ENCODE data around the gene ZNF697.

DNA sequence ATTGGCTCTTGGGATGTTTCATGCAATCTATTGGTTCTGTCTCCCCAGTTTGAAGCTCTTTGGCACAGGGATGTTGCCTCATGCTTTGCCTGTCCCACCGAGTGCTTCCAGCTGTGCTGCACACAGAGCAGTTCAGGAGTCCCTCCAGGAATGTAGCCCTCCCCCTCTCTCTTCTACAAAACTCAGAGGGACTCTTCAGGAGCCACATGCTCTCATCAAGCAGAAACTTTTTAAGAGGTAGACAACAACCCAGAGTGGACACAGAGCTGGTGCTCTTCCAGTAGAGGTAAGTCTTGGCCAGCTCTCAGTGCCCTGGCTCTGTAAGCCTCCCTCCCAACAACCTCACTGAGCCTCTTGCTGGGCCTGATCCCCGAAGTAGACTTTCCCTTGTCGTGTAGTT is 11.6 kb upstream of the ZNF697 start:
- TF ChIP-seq, protein P1, sequence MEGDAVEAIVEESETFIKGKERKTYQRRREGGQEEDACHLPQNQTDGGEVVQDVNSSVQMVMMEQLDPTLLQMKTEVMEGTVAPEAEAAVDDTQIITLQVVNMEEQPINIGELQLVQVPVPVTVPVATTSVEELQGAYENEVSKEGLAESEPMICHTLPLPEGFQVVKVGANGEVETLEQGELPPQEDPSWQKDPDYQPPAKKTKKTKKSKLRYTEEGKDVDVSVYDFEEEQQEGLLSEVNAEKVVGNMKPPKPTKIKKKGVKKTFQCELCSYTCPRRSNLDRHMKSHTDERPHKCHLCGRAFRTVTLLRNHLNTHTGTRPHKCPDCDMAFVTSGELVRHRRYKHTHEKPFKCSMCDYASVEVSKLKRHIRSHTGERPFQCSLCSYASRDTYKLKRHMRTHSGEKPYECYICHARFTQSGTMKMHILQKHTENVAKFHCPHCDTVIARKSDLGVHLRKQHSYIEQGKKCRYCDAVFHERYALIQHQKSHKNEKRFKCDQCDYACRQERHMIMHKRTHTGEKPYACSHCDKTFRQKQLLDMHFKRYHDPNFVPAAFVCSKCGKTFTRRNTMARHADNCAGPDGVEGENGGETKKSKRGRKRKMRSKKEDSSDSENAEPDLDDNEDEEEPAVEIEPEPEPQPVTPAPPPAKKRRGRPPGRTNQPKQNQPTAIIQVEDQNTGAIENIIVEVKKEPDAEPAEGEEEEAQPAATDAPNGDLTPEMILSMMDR (IDR thresholded peaks at IDR 0.05), result no peak
- TF ChIP-seq POLR2A (IDR thresholded peaks at IDR 0.05) (no peak), EP300 (IDR thresholded peaks at IDR 0.05) (no peak), POLR2AphosphoS5 (IDR thresholded peaks at IDR 0.05) (no peak)
